ENCODE measurements around the gene ZNF682. TPM values are rescaled to one million over a fixed set of nuclear protein-coding genes. Genes with fewer than 3 reads are reported as not detected.

ZNF682 gene
- 1.8 and 2.8 TPM in 2 replicates for total RNA-seq

GRCh38 chr19:20039203-20039723 is at the start of gene ZNF682:
Gene ZNF682 (minus strand): TSS chr19:20039505. CDS start chr19:20039345, 160 bp downstream.

DNA sequence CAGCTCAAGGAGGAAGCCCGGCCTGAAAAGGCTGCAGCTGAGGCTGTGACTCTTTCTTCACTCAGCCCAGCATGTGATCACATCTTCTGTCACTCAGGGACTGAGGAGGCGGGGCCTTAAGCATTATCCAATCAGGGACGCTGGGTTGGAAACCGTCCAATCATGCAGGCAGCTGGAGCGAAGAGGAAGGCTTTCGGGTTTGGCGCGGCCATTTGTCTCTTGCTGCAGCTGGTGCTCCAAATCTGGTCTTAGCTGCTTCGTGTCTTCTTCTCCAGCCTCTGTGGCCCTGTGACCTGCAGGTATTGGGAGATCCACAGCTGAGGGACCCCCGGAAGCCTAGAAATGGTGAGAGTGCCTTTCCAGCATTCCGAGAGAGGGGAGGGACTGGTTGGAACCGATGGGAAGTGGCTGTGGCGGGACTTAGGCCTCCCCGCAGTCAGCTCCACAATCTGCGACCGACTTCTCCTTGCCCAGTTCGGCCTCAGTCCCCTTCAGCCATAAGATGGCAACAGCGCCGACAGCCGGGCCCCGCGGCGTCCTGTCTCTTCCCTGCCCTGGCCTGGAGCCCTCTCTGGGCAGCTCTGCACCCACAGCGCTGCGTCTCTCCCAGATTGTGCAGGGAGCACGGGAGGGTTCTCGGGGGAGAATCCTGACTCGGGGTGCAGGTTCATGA is 38.6 kb upstream of the ZNF682 start, which contains the start of gene ZNF90:
Gene ZNF90 (plus strand): TSS at position 210 of the 673 bp plus-strand sequence. CDS start 133 bp downstream, at position 343.

Small RNAs within 50 kb of the gene (small RNA-seq; reads per million reads assigned to genes)
- not detected for gene AC006539.3

Other genes starting within 250 kb of the ZNF682 start
- gene ZNF506, start 217.8 kb downstream of the ZNF682 start, total RNA-seq, result 14.7 and 20.6 TPM in 2 replicates
- 4.4 and 5.5 TPM in 2 replicates for gene ZNF253, start 173.6 kb downstream of the ZNF682 start, total RNA-seq
- 10.2 and 17.2 TPM in 2 replicates for gene ZNF93, start 138.6 kb downstream of the ZNF682 start, total RNA-seq
- gene ZNF90, start 38.5 kb upstream of the ZNF682 start, total RNA-seq, result 1.1 and 1.3 TPM in 2 replicates
- 5.8 and 6.7 TPM in 2 replicates for gene ZNF486, start 127.7 kb upstream of the ZNF682 start, total RNA-seq